Fibroblast of lung (primary cell): ENCODE data around the gene GH2.

Experiments used
- EZH2 ChIP-seq: IDR thresholded peaks from 2 replicates; pipeline ENCODE4 v1.5.1; 2012; ENCODE audit warnings: low read length, control low read depth, mild to moderate bottlenecking; ENCODE audit errors: missing control alignments
- TF ChIP-seq, protein P1 (sequence below), 2 donors: IDR thresholded peaks in 1 of 2; conservative IDR thresholded peaks in 1 of 2; 1 replicate in 1 of 2; 2 replicates in 1 of 2; pipeline ENCODE4 v1.5.1; 2011 to 2012; ENCODE audit warnings: low read length in 2 of 2, control low read depth in 1 of 2, inconsistent platforms in 1 of 2, low read depth in 1 of 2, mild to moderate bottlenecking in 1 of 2

- TF ChIP-seq, protein P1, sequence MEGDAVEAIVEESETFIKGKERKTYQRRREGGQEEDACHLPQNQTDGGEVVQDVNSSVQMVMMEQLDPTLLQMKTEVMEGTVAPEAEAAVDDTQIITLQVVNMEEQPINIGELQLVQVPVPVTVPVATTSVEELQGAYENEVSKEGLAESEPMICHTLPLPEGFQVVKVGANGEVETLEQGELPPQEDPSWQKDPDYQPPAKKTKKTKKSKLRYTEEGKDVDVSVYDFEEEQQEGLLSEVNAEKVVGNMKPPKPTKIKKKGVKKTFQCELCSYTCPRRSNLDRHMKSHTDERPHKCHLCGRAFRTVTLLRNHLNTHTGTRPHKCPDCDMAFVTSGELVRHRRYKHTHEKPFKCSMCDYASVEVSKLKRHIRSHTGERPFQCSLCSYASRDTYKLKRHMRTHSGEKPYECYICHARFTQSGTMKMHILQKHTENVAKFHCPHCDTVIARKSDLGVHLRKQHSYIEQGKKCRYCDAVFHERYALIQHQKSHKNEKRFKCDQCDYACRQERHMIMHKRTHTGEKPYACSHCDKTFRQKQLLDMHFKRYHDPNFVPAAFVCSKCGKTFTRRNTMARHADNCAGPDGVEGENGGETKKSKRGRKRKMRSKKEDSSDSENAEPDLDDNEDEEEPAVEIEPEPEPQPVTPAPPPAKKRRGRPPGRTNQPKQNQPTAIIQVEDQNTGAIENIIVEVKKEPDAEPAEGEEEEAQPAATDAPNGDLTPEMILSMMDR (conservative IDR thresholded peaks at IDR 0.05 in 1 of 2, IDR thresholded peaks at IDR 0.05 in 1 of 2; ENCODE audit: low read depth in 1 of 2, low read length in 2 of 2) = no peak
- no peak for TF ChIP-seq EZH2
These were observed 51.5 kb downstream of the GH2 start for GRCh38 chr17:63830278-63830677.
